HEK293 (cell line): Measurements from ENCODE around the gene MTA1.

Source experiments
- CTCF ChIP-seq: fragments of 450-650 bp; formaldehyde crosslinking; IDR thresholded peaks from 2 replicates; pipeline ENCODE4 v1.5.1; 2016; ENCODE audit warnings: missing biosample characterization, missing genetic modification characterization
- PRDM1 ChIP-seq: fragments of 450-650 bp; formaldehyde crosslinking; IDR thresholded peaks from 2 replicates; pipeline ENCODE4; 2016; ENCODE audit warnings: missing biosample characterization, missing genetic modification characterization
- ZBTB11 ChIP-seq: fragments of 450-650 bp; formaldehyde crosslinking; conservative IDR thresholded peaks from 2 replicates; pipeline ENCODE4 v1.5.1; 2016; ENCODE audit warnings: low read depth, missing biosample characterization, missing genetic modification characterization
- ZBTB7A ChIP-seq: fragments of 450-650 bp; formaldehyde crosslinking; IDR thresholded peaks from 2 replicates; pipeline ENCODE4 v1.5.1; 2016; ENCODE audit warnings: low read depth, missing biosample characterization, missing genetic modification characterization
- ZNF24 ChIP-seq: fragments of 450-650 bp; formaldehyde crosslinking; IDR thresholded peaks from 2 replicates; pipeline ENCODE4 v1.5.1; 2016; ENCODE audit warnings: missing biosample characterization, missing genetic modification characterization
- ZNF580 ChIP-seq: fragments of 450-650 bp; formaldehyde crosslinking; IDR thresholded peaks from 2 replicates; pipeline ENCODE4 v1.5.1; 2016; ENCODE audit warnings: missing biosample characterization, missing genetic modification characterization
- ZNF677 ChIP-seq: fragments of 450-650 bp; IDR thresholded peaks from 2 replicates; pipeline ENCODE4 v1.5.0; 2018; ENCODE audit warnings: missing biosample characterization, mild to moderate bottlenecking, missing genetic modification characterization, moderate library complexity
- ZNF837 ChIP-seq: fragments of 450-650 bp; formaldehyde crosslinking; IDR thresholded peaks from 2 replicates; pipeline ENCODE4 v1.5.1; 2016; ENCODE audit warnings: missing biosample characterization, missing genetic modification characterization
- TF ChIP-seq, protein P1 (sequence below): fragments of 450-650 bp; formaldehyde crosslinking; IDR thresholded peaks from 2 replicates; pipeline ENCODE4 v1.5.1; 2016; ENCODE audit warnings: missing biosample characterization, missing genetic modification characterization, low read depth

DNA sequence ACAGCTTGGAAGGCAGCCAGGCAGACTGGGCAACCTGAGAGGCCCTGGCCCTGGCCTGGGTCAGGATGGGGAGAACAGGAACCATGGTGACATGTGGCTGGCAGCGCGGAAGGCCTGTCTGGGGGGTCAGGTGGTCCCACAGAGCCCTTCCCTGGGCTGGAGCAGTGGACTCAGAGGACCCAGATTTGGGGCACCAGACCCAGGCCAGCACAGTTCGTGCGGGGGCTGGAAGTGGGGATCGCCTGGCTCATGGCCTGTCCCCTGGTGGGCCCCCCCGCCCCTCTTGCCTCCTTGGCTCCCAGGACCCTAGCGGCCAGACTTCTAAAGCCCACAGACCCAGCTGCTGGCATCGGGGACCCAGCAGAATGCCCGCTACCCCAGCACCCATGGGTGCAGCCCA is 21.4 kb downstream of the MTA1 start:
- TF ChIP-seq ZNF580 (tag by site-specific recombination) (no peak), ZNF24 (tag by site-specific recombination) (no peak), ZNF837 (tag by site-specific recombination) (no peak), PRDM1 (tag by site-specific recombination) (no peak), ZBTB11 (tag by site-specific recombination) (no peak), ZNF677 (tag by site-specific recombination) (no peak), CTCF (tag by site-specific recombination) (no peak), ZBTB7A (no peak)
- TF ChIP-seq, protein P1, sequence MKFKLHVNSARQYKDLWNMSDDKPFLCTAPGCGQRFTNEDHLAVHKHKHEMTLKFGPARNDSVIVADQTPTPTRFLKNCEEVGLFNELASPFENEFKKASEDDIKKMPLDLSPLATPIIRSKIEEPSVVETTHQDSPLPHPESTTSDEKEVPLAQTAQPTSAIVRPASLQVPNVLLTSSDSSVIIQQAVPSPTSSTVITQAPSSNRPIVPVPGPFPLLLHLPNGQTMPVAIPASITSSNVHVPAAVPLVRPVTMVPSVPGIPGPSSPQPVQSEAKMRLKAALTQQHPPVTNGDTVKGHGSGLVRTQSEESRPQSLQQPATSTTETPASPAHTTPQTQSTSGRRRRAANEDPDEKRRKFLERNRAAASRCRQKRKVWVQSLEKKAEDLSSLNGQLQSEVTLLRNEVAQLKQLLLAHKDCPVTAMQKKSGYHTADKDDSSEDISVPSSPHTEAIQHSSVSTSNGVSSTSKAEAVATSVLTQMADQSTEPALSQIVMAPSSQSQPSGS, result no peak
